Suprapubic skin (tissue), 3 donors: Measurements from ENCODE around the gene PGA3.
"Not testable (repeated sequence)": the region's sequence is repeated elsewhere in the genome, so short reads cannot be mapped to it uniquely, and the experiment has no call there.

Source experiments
- CTCF ChIP-seq, 2 donors: fragments of 200-600 bp in 1 of 2; fragments of 450-650 bp in 1 of 2; sonication (generic) in 1 of 2; IDR thresholded peaks; one replicate each; pipeline ENCODE4 v1.5.1; 2016 to 2019; ENCODE audit warnings: antibody characterized with exemption in 2 of 2, mild to moderate bottlenecking in 1 of 2, moderate library complexity in 1 of 2
- POLR2AphosphoS5 ChIP-seq, 3 donors: sonication (generic); formaldehyde crosslinking; IDR thresholded peaks; one replicate each; pipeline ENCODE4 v1.6.1; 2017; ENCODE audit warnings: antibody characterized with exemption in 3 of 3

GRCh38 chr11:61222692-61223091 lies 19.4 kb downstream of the PGA3 start:
- TF ChIP-seq CTCF, POLR2AphosphoS5 (IDR thresholded peaks at IDR 0.05): not testable (repeated sequence)
